Measurements from ENCODE around the gene PLA2G3. TPM values are rescaled to one million over a fixed set of nuclear protein-coding genes. Genes with fewer than 3 reads are reported as not detected.
A peak's percentile ranks its signal among the peaks of the same experiment; 100 is the strongest.

The PLA2G3 gene
- total and polyA plus RNA-seq, 2 of the 13 experiments (the other 11 are each of a cell fraction or from before 2014, with no cell fraction given): 0.12 to 0.42 TPM

DNA sequence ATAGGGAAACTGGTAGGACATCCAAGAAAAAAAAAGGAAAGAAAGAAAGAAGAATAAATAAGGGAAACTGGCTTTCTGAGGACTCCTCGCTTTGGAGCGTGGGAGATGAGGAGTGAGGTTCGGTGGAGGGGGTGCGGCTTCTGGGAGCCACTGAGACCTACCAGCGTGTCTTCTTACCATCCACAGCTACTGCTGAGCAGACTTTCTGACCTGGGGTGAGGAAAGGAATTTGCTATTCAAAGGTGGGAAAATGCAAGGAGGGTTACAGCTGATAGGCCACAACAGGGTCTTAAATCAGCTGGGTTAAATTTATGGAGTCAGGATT, 32.5 kb downstream of the PLA2G3 start (continued):
- TF ChIP-seq, protein P1, sequence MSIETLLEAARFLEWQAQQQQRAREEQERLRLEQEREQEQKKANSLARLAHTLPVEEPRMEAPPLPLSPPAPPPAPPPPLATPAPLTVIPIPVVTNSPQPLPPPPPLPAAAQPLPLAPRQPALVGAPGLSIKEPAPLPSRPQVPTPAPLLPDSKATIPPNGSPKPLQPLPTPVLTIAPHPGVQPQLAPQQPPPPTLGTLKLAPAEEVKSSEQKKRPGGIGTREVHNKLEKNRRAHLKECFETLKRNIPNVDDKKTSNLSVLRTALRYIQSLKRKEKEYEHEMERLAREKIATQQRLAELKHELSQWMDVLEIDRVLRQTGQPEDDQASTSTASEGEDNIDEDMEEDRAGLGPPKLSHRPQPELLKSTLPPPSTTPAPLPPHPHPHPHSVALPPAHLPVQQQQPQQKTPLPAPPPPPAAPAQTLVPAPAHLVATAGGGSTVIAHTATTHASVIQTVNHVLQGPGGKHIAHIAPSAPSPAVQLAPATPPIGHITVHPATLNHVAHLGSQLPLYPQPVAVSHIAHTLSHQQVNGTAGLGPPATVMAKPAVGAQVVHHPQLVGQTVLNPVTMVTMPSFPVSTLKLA (IDR thresholded peaks at IDR 0.05): no peak
- TF ChIP-seq, protein P2, sequence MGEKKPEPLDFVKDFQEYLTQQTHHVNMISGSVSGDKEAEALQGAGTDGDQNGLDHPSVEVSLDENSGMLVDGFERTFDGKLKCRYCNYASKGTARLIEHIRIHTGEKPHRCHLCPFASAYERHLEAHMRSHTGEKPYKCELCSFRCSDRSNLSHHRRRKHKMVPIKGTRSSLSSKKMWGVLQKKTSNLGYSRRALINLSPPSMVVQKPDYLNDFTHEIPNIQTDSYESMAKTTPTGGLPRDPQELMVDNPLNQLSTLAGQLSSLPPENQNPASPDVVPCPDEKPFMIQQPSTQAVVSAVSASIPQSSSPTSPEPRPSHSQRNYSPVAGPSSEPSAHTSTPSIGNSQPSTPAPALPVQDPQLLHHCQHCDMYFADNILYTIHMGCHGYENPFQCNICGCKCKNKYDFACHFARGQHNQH (CRISPR knock-in tag; IDR thresholded peaks at IDR 0.05): 0 out of 2 replicates have a peak, but pooled peaks have one; percentile 7
- TF ChIP-seq ZNF337 (CRISPR knock-in tag; IDR thresholded peaks at IDR 0.05; ENCODE audit: borderline replicate concordance, low read depth) (no peak), ZNF749 (CRISPR knock-in tag; IDR thresholded peaks at IDR 0.05; ENCODE audit: borderline replicate concordance) (no peak), HIVEP1 (CRISPR knock-in tag; IDR thresholded peaks at IDR 0.05) (0 out of 2 replicates have a peak, but pooled peaks have one; percentile 5), ZEB1 (IDR thresholded peaks at IDR 0.05; ENCODE audit: insufficient replicate concordance, low read depth) (no peak), SMYD3 (CRISPR knock-in tag; IDR thresholded peaks at IDR 0.05) (no peak), FOXK2 (IDR thresholded peaks at IDR 0.05) (no peak), ZNF761 (CRISPR knock-in tag; conservative IDR thresholded peaks at IDR 0.05) (no peak), MTF2 (CRISPR knock-in tag; IDR thresholded peaks at IDR 0.05; ENCODE audit: borderline replicate concordance) (no peak), EEA1 (CRISPR knock-in tag; IDR thresholded peaks at IDR 0.05; ENCODE audit: borderline replicate concordance) (no peak), ZNF501 (CRISPR knock-in tag; IDR thresholded peaks at IDR 0.05) (0 out of 2 replicates have a peak, but pooled peaks have one; percentile 2), KDM2A (CRISPR knock-in tag; IDR thresholded peaks at IDR 0.05; ENCODE audit: borderline replicate concordance, low read depth) (peak; percentile 7; the same call in 1 of the 2 replicates), RAD21 (CRISPR knock-in tag; IDR thresholded peaks at IDR 0.05) (no peak), POGZ (CRISPR knock-in tag; IDR thresholded peaks at IDR 0.05) (no peak), CREB1 (IDR thresholded peaks at IDR 0.05) (no peak), CREB1 (CRISPR knock-in tag; IDR thresholded peaks at IDR 0.05) (no peak), RXRB (CRISPR knock-in tag; IDR thresholded peaks at IDR 0.05; ENCODE audit: borderline replicate concordance) (no peak), NR2F2 (IDR thresholded peaks at IDR 0.05; ENCODE audit: borderline replicate concordance, low read depth) (no peak)
- TF ChIP-seq, protein P3, sequence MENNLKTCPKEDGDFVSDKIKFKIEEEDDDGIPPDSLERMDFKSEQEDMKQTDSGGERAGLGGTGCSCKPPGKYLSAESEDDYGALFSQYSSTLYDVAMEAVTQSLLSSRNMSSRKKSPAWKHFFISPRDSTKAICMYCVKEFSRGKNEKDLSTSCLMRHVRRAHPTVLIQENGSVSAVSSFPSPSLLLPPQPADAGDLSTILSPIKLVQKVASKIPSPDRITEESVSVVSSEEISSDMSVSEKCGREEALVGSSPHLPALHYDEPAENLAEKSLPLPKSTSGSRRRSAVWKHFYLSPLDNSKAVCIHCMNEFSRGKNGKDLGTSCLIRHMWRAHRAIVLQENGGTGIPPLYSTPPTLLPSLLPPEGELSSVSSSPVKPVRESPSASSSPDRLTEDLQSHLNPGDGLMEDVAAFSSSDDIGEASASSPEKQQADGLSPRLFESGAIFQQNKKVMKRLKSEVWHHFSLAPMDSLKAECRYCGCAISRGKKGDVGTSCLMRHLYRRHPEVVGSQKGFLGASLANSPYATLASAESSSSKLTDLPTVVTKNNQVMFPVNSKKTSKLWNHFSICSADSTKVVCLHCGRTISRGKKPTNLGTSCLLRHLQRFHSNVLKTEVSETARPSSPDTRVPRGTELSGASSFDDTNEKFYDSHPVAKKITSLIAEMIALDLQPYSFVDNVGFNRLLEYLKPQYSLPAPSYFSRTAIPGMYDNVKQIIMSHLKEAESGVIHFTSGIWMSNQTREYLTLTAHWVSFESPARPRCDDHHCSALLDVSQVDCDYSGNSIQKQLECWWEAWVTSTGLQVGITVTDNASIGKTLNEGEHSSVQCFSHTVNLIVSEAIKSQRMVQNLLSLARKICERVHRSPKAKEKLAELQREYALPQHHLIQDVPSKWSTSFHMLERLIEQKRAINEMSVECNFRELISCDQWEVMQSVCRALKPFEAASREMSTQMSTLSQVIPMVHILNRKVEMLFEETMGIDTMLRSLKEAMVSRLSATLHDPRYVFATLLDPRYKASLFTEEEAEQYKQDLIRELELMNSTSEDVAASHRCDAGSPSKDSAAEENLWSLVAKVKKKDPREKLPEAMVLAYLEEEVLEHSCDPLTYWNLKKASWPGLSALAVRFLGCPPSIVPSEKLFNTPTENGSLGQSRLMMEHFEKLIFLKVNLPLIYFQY (CRISPR knock-in tag; IDR thresholded peaks at IDR 0.05; ENCODE audit: borderline replicate concordance): no peak
- TF ChIP-seq, protein P4, sequence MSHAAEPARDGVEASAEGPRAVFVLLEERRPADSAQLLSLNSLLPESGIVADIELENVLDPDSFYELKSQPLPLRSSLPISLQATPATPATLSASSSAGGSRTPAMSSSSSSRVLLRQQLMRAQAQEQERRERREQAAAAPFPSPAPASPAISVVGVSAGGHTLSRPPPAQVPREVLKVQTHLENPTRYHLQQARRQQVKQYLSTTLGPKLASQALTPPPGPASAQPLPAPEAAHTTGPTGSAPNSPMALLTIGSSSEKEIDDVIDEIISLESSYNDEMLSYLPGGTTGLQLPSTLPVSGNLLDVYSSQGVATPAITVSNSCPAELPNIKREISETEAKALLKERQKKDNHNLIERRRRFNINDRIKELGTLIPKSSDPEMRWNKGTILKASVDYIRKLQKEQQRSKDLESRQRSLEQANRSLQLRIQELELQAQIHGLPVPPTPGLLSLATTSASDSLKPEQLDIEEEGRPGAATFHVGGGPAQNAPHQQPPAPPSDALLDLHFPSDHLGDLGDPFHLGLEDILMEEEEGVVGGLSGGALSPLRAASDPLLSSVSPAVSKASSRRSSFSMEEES (CRISPR knock-in tag; IDR thresholded peaks at IDR 0.05): no peak
- TF ChIP-seq, protein P5, sequence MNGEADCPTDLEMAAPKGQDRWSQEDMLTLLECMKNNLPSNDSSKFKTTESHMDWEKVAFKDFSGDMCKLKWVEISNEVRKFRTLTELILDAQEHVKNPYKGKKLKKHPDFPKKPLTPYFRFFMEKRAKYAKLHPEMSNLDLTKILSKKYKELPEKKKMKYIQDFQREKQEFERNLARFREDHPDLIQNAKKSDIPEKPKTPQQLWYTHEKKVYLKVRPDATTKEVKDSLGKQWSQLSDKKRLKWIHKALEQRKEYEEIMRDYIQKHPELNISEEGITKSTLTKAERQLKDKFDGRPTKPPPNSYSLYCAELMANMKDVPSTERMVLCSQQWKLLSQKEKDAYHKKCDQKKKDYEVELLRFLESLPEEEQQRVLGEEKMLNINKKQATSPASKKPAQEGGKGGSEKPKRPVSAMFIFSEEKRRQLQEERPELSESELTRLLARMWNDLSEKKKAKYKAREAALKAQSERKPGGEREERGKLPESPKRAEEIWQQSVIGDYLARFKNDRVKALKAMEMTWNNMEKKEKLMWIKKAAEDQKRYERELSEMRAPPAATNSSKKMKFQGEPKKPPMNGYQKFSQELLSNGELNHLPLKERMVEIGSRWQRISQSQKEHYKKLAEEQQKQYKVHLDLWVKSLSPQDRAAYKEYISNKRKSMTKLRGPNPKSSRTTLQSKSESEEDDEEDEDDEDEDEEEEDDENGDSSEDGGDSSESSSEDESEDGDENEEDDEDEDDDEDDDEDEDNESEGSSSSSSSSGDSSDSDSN (CRISPR knock-in tag; IDR thresholded peaks at IDR 0.05): no peak
